Measurements from ENCODE around the gene ACKR3.

The ACKR3 gene

DNA sequence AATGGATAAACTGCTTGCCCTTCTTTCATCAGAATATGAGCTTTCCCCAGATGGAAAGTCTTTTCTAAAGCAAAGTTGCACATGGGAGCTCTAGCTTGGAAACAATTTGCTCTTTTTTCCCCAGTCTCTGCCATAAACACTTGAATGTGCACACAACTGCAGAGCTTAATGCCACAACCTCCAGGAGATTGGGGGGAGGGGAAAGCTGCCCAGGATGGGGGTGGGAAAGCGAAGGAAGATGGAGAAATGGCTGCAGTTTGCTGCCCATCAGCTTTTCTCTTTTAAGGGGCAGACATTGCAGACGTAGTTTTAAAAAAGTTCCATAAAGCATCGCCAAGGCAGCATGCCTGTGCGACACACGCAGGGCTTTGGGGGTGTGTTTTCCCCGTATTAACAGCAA is 1.5 kb downstream of the ACKR3 start:
- DNase-seq = no peak

DNA sequence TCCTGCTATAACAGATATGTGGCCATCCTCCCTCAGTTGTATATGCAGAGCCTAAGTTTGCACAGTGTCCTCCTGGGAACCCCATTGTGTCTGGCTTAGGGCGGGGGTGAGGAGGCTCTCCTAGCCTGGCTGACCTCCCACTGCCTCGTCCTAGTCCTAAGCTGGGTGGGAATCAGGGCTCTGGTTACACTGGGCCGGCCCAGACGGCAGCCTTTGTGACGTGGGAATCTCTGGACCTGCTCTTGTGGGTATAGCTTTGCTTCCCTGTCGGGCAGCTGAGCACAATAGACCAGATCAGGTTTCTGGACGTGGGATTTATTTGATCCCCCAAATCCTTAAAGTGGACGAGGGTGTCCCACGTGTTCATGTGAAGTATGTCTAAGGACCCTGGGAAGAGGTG is 2.9 kb downstream of the ACKR3 start:
- DNase-seq = no peak

DNA sequence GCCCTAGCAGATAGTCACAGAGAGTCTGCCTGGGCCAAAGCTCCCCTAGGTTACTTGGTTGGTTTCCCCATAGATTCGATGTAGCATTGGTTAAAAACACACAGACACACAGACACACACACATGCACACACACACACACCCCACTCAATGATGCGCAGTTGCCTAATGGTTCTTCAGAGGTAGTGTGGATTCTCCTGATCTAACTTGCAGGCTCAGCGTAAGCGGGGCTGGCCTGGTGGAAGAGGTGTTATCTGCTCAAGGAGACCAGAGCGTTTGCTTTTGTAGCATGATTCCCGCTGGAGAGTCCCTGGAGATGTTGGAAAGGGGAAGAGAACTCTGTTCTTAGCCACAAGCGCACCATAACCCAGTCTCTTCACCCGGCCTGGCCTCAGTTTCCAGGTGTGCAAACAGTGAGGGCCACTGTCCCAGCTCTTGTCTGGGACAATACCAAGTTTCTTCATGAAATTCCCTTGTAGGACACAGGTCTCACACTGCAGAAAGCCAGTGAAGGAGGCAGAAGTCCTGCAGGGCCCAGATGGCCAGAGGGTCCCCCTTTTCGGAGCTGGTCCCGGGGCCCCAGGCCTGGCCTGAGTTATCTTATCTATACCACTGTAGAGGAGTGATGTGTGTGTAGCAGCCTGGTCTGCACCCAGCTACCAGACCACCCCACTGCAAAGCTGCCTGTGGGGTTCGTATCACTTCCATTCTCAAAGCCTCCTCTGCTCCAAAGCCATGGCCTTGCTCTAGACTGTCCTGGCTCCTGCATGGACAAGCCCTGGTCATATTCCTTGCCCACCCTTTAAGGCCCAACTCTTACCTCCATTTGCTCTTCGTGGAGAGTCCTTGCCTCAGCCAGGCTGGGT is 3.7 kb downstream of the ACKR3 start:
- no peak for DNase-seq

DNA sequence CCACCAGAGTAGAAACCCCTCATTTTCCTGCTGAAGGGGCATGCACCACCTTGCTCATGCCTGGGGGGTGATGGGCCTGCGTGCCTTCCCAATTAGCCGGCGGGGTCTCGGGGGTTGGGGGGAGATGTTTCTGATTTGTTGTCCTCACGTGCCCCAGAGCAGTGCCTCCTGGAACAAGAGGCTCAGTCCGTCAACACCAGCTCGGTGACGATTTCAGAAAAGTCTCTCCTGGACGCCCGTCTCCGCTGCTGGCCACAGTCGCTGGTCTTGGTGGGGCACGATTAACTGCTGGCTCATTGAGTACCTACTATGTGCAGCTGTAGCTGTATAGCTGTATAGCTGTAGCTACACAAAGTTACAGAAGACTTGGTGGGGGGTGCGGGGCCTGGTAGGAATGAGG is 4.4 kb downstream of the ACKR3 start:
- DNase-seq = no peak

DNA sequence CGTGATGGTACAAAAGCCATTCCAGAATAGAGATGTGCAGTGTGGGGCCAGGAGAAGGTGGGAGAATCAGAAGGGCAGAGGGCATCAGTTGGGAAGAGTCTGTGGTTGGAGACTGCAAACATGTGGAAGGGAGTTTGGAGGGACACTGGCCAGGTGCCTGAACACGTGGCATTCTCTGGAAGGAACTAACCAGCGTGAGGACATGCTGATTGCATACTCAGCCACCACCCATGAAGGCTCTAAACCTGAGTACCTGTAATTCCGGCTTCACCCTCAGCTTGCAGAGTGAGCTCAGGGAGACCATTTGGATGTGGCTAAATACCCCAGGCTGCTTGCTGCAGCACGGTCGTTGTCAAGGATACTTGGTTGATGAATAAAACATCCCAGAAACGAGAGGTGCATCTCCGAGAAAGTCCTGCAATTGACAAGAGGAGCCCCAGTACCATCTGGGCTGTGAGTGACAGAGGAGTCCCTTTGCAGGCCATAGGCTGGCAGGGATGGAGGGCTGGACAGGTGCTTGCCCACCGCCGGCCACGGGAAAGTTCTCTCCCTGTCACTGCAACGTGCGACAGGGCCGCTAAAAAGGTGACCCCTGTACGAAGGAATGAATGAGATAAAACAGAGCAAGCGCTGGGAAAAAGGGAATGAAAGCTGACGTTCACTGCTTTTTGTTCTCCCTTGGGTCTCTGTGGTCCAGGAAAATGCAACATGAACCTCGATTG is 5.0 kb downstream of the ACKR3 start:
- no peak for DNase-seq

DNA sequence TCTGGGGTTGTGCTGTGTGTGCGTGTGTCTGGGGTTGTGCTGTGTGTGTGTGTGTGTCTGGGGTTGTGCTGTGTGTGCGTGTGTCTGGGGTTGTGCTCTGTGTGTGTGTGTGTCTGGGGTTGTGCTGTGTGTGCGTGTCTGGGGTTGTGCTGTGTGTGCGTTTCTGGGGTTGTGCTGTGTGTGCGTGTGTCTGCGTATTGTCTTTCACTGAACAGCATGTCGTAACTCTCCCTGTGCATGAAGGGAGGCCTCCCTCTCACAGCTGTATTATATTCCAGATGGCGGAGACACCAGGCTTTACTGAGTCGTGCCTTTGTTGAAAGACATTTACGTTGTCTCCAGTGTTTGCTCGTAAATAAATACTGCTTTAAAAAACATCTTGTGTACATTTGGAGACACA is 5.9 kb downstream of the ACKR3 start:
- no peak for DNase-seq

DNA sequence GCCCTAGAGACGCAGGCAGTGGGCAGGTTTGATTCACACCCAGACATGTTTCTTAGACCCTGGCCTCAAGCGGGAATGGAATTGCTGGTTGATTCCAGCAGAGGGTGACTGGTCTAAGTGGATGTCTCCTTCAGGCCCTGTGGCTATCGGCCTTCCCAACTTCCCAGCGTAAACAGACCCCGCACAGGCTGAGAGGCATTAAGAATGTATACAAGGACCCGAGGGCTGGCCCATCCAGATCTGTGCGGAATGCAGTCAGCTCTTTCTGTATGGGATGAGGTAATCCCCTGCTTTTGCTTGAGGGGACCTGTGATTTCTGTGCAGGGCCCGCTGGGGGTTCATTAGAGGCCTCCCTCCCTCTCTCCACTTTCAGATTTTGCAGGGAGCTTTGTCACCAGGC is 6.5 kb downstream of the ACKR3 start:
- DNase-seq = no peak

DNA sequence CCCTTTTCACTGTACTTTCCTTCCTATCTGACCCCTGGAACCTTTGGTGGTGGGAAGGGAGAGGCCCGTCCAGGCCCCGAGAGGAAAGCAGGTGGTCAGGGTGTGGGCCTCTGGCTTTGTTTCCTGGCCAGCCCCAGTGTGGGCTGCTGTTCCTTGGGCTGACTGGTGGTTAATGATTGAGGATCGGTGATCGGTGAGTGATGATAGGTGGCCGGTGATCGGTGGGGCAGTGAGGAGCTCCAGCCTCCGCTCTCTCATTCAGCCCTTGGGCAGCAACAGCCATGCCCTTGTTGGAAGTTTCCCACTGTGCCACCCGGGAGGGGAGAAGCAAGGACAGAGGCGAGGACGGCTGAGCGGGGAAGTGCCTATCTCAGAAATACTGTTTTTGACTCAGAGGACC is 7.3 kb downstream of the ACKR3 start:
- no peak for DNase-seq

DNA sequence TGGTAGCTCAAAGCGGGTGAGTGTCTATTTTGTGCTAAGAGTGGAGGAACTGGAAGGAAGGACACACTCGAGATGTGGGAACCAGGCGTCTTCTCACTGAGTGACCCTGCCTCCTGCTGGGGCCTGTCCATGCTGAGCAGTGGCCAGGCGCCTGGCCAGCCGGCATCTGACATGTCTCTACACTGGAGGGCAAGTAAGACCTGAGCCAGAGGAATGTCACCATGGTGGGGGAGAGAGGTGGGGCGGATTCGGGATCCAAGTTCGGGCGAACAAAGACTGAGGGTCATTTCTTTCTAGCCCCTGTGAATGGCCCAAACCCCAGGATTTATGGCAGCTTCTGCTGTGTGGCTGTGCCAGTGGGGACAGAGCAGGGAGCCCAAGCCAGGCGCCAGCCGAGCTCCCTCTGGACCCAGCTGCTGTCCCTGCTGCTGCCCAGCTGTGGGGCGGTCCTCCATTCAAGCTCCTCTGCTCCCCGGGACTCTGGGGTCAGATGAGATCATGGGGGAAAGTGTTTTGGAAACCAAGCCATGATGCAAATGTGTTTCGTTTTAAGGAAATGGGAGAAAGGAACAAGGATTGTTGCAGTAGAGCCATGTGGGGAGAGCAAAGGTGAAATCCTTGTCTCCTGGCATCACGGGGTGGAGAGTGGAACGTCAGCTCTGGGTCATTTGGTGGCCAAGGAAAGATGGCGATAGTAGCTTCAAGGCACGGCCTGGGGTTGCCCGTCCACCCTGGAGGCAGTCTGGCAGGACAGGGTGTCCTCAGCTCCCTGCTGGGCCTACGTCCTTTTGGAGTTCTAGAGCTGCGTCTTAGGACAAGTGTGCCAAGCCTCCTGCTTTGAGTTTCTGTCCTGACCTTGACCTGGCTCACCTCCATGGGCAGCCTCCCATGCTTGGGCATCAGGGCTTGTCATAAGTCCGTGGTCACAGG is 8.1 kb downstream of the ACKR3 start:
- DNase-seq = no peak

DNA sequence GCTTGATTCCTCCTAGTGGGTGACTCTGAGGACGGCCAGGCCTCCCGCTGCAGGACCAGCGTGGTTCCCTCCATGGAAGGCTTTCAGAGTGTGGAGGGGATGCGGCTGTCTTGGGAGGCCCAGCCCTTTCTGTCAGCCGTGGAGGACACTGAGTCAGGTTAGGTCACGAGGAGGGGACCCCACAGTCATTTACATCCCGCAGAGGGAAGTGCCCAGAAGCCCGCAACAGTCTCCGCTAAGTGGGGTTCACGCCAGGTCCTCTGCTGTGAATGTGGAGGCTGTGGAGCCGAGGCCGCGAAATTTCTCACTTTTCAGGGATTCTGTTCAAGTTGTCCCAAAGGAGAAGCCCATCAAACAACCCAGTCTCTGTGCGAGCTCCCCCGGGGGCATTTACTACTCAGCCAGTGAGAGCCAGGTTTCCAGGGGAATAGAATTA is 8.8 kb downstream of the ACKR3 start:
- DNase-seq = no peak

DNA sequence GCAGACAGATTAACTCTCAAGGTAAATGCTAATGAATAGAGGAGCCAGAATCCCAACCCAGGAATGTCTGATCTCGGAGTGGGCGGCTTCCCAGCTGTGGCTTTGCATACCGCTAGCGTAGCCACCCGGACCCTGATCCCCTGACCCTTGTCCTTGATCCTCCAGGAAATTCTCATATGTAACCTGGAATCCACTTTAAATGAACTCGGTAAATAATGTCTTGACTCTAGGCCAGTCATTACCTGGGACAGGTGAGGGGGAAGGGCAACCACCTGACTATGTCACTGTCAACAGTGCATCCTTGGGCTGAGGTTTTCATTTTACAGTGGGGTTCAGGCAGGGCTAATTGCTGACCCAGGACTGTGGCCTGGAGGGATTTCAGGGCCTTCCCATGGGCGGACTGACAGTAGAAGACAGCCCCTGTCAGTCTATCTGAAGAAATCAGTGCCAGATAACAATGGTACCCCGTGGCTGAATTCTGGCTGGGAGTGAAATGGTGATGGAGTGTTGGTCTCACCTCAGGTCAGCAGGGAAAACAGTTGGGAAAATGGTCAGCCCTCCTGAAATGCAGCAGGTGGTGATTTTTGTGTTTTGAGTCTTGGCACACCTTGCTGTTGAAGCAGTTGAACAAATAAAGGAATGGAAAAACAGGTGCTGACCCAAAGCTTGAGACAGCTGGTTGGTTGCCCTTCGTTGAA is 9.6 kb downstream of the ACKR3 start:
- DNase-seq = no peak

DNA sequence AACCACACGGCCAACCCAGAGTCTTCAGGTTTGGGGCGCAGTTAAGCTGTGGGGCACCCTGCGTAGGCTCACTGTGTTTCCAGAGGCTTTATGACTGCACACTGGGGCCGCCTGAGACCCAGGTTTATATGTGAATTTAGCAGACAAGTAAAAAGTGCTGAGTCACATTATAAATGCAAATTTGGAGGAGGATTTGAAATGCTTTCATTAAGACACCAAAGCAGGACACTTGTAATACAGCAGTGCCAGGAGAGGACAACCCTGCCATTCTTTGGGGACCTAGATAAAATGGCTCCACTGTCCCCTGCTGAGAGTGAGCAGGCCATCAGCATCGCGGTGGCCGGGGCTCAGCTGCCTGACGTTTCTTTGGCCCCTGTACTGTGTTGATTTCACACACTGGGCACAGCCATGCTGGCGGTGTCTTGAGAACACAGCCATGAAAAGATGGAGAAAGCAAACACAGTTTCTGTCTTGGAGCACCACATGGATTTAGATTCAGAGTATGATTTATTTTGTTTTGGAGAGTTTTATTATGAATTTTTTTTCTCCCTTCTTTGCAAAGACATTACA is 10.2 kb downstream of the ACKR3 start:
- no peak for DNase-seq

DNA sequence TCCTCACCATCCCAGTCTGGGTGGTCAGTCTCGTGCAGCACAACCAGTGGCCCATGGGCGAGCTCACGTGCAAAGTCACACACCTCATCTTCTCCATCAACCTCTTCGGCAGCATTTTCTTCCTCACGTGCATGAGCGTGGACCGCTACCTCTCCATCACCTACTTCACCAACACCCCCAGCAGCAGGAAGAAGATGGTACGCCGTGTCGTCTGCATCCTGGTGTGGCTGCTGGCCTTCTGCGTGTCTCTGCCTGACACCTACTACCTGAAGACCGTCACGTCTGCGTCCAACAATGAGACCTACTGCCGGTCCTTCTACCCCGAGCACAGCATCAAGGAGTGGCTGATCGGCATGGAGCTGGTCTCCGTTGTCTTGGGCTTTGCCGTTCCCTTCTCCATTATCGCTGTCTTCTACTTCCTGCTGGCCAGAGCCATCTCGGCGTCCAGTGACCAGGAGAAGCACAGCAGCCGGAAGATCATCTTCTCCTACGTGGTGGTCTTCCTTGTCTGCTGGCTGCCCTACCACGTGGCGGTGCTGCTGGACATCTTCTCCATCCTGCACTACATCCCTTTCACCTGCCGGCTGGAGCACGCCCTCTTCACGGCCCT is 11.2 kb downstream of the ACKR3 start:
- DNase-seq = no peak

DNA sequence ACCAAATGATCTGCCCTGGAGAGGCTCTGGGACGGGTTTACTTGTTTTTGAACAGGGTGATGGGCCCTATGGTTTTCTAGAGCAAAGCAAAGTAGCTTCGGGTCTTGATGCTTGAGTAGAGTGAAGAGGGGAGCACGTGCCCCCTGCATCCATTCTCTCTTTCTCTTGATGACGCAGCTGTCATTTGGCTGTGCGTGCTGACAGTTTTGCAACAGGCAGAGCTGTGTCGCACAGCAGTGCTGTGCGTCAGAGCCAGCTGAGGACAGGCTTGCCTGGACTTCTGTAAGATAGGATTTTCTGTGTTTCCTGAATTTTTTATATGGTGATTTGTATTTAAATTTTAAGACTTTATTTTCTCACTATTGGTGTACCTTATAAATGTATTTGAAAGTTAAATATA is 11.9 kb downstream of the ACKR3 start:
- no peak for DNase-seq

DNA sequence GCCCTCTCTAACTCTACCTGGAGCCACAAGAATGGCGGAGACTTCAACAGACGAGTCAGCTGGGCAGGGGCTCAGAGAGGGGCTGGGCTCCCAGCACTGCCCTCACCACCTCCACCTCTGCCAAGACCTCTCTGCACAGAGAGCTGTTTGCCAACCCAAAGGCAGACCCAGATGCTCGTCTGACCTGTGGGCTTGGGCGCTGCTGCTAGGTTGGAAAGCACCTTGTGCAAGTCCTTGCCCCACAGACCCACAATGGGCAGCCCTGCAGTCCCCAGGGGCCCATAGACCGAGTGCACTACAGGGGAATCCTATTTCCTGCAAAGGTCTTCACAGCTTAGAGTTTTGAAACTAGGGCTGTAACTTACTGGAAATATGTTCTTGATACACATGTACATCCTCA is 13.3 kb downstream of the ACKR3 start:
- DNase-seq = no peak

DNA sequence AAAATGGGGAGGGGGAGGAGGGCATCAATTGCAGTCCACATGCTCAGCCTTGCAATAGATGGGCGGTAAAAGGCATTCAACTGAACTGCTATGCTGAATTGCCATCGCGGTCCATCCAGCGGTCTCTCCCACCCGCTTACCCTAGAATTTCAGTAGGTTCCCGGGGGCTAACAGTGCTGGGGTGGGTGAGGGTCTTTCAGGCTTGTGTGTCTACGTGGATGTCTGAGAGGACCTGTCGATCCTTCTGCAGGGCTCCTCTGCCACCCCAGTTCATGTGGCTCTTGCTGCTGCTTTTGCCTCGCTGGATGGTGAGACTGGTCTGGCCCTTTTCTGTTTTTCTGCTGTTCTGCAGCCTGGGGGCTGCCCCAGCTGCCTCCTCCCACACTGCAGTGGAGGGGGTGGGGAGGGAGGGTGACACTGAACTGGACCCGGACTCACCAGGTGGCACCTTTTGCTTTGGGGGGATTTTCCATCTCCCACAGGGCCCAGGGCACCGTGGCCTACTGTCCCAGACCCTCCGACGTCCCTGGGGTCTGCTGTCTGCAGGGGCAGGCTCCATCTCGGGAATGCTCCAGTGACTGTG is 14.1 kb downstream of the ACKR3 start:
- DNase-seq = no peak

DNA sequence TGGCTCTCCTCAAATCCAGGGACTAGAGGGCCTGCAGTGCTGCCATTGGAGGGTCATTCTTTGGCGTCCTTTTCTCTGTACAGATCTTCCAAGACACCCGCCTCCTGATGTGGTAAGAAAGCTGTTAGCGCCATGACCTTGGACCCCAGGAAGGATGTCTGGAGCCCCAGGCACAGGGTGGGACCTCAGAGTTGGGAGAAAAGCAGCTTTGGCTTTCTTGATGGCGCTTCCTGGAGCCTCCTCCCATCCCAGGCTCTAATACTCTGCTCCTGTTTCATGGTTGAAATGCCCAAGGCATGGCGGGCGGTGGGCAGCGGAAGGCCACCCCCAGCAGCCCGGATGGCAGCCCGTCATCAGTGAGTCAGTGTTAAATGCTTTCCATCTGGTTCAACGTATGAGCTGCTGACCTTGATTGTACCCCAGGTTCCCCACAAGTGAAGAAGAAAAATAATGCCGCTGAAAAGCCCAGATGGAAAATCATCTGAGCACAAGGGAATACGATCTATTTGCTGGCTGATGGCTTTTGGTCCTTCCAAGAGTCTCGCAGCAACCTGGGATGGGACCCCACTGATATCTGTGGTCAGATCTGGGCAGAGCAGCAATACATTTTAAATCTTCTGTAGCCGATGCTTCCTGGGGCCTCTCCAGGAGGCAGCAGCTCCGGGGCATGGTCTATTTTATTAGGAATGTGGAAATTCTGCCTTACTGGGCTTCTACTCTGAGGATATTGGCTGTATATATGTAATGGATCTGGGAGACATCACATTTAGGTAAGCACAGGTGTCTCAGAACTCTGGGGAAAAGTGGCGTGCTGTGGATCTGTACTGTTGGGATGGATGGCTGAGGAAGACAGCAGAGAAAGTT is 15.1 kb downstream of the ACKR3 start:
- DNase-seq = no peak

DNA sequence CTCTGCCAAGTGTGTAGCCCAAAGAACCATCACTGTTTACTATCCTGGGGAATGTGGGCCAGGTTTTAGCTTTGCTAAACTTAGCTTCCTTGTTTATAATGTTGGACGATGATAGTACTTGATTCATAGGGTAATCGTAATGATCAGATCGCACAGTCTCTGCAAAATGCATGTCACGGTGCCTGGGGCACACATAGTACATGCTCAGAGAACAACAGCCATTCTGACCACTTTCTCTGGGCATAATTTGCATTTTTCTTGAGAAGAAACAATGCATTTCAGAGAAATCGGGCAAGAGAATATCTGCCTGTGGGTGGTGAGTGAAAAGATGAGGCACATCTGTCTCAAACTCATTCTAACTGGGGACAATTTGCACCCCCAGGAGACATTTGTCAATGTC is 16.3 kb downstream of the ACKR3 start:
- no peak for DNase-seq

DNA sequence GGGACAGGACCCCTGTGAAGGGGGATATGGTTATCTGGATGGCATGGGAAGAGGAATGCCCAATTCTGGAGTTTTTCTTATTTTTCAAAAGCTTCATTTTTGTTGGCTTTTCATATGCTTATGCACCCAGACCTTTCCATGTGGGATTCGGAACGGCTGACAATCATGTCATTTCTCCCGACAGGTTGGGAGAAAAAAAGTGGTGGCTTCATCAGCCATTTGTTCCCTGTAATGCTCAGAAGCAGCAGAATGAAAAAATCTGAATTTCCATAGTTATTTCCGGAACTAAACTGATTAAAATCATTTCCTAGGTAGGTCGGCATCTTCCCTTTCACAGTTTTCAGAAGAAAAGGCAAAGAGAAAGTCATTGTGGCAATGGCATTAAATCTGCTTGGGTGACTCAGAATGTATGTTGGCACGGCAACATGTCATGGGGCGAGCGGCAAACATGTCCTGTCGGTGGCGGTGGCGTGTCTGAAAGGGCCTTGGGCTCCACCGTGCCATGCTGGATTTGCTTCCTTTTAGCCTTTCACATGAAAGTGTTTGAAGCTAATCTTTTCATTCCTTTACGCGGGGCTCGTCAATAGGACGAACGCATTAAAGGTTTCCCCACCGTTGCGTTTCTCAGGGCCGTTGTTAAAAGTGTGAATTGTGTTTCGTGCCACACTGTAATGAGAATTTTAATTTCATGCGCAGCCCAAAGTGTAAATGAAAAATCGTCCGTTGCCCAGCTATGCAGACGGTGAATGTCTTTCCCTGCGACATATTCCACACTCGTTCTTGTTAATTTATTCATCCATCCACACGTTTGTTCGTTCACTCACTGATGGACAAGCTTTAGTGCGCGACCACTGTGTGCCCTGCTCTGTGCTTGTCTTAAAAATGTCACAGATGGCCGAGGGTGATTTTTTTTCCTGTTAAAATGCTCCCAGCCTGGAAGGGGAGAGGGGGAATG is 18.5 kb downstream of the ACKR3 start:
- DNase-seq = no peak

Data from activated T-cell treated with anti-CD3 and anti-CD28 coated beads, Interleukin-2, amount 50 U/mL, for 1 hour (primary cell).